Measurements from ENCODE around the gene GINS2. TPM values are rescaled to one million over a fixed set of nuclear protein-coding genes. Genes with fewer than 3 reads are reported as not detected.

GINS2 gene
- total and polyA plus RNA-seq, 12 donors: 0.20 to 2.8 (median 0.72) TPM

DNA sequence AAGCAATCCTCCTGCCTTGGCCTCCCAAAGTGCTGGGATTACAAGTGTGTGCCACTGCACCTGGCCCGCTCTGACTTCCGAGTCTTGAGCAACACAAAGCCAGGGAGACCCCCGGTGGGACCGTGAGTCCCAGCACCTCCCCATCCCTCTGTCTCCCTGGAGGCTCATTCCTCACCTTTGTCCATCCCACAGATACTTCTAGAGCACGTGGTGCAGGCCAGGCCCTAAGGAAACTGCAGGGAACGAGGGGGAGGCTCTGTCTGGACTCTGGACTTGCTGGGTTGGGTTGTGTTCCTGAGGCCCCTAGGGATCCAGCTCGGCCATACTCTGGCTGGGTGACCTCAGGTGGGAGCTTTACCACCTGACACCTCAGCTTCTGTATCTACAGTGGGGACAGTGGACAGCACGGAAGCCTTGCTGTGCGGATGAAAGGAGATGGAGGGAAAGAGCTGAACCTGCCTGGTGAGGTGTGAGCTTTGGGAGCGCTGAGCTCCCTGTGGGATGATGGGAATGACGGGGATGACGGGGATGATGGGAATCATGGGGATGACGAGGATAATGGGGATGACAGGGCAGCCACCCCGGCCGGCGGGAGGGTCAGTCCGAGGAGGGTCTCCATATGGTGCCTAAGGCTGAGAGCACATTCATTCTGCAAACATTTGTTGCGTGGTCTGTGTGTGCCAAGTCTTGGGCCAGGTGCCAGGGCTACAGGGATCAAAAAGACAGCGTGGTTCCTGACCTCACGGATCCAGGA lies 35.5 kb upstream of the GINS2 start:
- Histone ChIP-seq H3K9me3 (no peaks in the 10 kb centered on the region), H3K4me1 (peaks cover 0 to 4% (median 0%) of the 10 kb centered on the region in 9 donors), H3K27me3 (peaks cover 0 to 3% (median 0%) of the 10 kb centered on the region in 7 donors), H3K27ac (no peak overlapping the region), H3K36me3 (no peaks in the 10 kb centered on the region), H3K4me3 (no peak overlapping the region)
- no peak for DNase-seq
- ATAC-seq: no peak
- TF ChIP-seq, protein P1, sequence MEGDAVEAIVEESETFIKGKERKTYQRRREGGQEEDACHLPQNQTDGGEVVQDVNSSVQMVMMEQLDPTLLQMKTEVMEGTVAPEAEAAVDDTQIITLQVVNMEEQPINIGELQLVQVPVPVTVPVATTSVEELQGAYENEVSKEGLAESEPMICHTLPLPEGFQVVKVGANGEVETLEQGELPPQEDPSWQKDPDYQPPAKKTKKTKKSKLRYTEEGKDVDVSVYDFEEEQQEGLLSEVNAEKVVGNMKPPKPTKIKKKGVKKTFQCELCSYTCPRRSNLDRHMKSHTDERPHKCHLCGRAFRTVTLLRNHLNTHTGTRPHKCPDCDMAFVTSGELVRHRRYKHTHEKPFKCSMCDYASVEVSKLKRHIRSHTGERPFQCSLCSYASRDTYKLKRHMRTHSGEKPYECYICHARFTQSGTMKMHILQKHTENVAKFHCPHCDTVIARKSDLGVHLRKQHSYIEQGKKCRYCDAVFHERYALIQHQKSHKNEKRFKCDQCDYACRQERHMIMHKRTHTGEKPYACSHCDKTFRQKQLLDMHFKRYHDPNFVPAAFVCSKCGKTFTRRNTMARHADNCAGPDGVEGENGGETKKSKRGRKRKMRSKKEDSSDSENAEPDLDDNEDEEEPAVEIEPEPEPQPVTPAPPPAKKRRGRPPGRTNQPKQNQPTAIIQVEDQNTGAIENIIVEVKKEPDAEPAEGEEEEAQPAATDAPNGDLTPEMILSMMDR (IDR thresholded peaks at IDR 0.05): no peak
- intact Hi-C loops (cut with DNase I): loop anchor here in 1 of 10 donors (10.0 kb wide), 1 partner anchor 470 kb away; no protein-coding TSS in a partner anchor
- 85 to 88% methylated on average over 20 of the region's 20 CpGs for WGBS, 2 donors

DNA sequence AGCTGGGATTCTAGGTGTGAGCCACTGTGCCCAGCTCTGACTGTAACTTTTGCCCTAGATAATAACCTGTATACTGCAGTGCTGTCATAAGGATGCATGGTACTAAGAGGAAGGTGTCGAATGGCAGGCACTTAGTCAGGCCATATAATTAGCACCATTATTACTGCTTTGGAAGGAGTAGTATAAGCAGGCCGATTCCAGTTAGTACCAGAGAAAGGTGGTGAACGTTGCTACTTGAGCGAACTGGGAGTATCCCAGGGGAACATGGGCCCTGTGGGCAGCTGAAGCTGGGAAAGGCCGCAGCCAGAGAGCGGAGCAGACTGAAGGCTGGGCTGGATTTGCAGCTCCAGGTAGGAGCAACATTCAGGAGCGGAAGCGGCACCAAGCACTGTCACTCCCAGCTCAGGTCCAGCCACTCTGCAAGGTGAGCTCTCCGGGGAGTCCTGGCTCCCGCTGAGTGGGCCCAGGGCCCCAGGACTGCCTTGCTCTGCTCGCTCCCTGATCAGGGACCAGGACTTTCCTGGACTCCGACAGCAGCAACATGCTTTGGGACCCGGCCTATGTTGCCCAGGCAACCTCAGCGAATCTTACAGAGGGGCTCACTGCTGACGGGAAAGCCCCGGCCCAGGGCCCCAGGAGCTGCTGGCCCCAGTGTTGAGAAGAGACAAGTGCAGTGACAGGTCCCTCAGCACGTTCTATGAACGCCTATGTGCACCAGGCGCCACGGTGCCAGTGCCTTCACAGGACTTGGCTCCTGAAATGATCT lies 33.6 kb upstream of the GINS2 start:
- Histone ChIP-seq H3K4me3 (no peak overlapping the region), H3K4me1 (peaks cover 0 to 14% (median 8%) of the 10 kb centered on the region in 9 donors), H3K27ac (no peak overlapping the region), H3K9me3 (no peaks in the 10 kb centered on the region), H3K27me3 (peaks cover 0 to under 1% (median 0%) of the 10 kb centered on the region in 7 donors), H3K36me3 (no peaks in the 10 kb centered on the region)
- DNase-seq (no peak), ATAC-seq (peak in 1 of 8 donors; percentile 47)
- TF ChIP-seq, protein P1 (IDR thresholded peaks at IDR 0.05): no peak
- WGBS, 2 donors: 87 to 90% methylated on average over 20 of the region's 20 CpGs
- intact Hi-C loops (cut with DNase I): loop anchor here in 1 of 10 donors (10.0 kb wide), 1 partner anchor 468 kb away; no protein-coding TSS in a partner anchor

DNA sequence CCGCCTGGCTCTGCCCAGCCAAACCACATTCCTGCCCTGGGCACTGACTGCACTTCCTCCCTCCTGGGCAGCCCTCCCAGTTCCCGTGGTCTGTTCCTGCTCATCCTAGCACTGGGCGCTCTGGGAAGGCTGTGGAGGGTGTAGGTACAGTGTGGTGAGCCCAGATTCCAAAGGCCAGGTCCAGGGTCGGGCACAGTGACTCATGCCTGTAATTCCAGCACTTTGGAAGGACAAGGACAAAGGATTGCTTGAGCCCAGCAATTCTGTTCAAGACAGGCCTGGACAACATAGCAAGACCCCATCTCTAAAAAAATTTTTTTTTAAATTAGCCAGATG lies 31.5 kb upstream of the GINS2 start:
- H3K36me3 ChIP-seq: no peaks in the 10 kb centered on the region
- no peak overlapping the region for H3K4me3 ChIP-seq
- peak in 3 of 8 donors; percentile 38 to 67 (median 60) for ATAC-seq
- 80 to 92% methylated on average over 4 of the region's 4 CpGs for WGBS, 2 donors
- H3K4me1 ChIP-seq: peaks cover 0 to 33% (median 21%) of the 10 kb centered on the region in 9 donors
- intact Hi-C loops (cut with DNase I): loop anchor here in 1 of 10 donors (10.0 kb wide), 1 partner anchor 465 kb away; no protein-coding TSS in a partner anchor
- H3K27ac ChIP-seq: no peak overlapping the region
- TF ChIP-seq, protein P1 (IDR thresholded peaks at IDR 0.05): no peak
- H3K9me3 ChIP-seq: no peaks in the 10 kb centered on the region
- H3K27me3 ChIP-seq: peaks cover 0 to 7% (median 0%) of the 10 kb centered on the region in 7 donors
- no peak for DNase-seq

DNA sequence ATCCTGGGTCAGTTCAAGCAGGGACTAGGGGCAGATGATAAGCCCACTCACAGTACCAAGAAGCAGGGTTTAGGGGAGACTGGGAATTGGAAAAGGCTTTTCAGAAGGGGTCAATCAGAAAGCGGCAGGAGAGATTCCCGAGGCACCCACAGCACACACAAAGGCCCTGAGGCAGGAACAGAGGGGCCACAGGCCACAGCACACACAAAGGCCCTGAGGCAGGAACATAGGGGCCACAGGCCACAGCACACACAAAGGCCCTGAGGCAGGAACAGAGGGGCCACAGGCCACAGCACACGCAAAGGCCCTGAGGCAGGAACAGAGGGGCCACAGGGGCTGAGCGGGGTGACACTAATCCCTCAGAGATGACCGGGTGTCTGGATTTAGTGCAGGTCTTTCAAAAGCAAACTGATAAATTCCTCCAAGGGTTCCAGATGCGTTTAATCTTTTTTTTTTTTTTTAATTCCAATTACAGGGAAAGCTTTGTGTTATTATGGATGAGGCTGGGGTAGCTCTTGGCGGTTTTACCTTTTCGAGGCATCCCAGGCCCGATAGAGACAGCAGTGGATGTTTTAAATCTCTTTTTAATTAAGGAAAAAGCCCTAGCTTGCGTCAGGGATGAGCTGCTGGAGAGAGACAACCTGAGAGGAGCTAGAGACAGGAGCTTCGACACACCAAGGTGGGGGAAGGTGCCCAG lies 31.0 kb upstream of the GINS2 start:
- DNase-seq: no peak
- H3K4me3 ChIP-seq: no peak overlapping the region
- no peak for ATAC-seq
- TF ChIP-seq, protein P1 (IDR thresholded peaks at IDR 0.05): no peak
- H3K36me3 ChIP-seq: no peaks in the 10 kb centered on the region
- H3K27me3 ChIP-seq: peaks cover 0 to 7% (median 0%) of the 10 kb centered on the region in 7 donors
- 86 to 94% methylated on average over 11 of the region's 11 CpGs for WGBS, 2 donors
- H3K27ac ChIP-seq: no peak overlapping the region
- intact Hi-C loops (cut with DNase I): loop anchor here (2.0 to 10.0 kb wide), 11 partner anchors 42 to 605 kb away; partner anchors contain the start of gene CIBAR2 (in 1 of the 10)
- no peaks in the 10 kb centered on the region for H3K9me3 ChIP-seq
- peaks cover 0 to 35% (median 21%) of the 10 kb centered on the region in 9 donors for H3K4me1 ChIP-seq
